HG02938 (cell line): Measurements from ENCODE around the gene ACAP2.

Source experiments
- ATAC-seq: cut with Tn5 transposase; IDR thresholded peaks from one replicate; pipeline ENCODE4 v1.9.1; 2021; ENCODE audit warnings: mild to moderate bottlenecking, moderate library complexity; ENCODE audit not compliant: unreplicated experiment

The ACAP2 gene

GRCh38 chr3:195263193-195263924 lies 179.5 kb downstream of the ACAP2 start:
- ATAC-seq: no peak

- no peak for ATAC-seq
Observed at GRCh38 chr3:195261925-195262324, 180.9 kb downstream of the ACAP2 start.

- peak; percentile 30 for ATAC-seq
Observed at GRCh38 chr3:195260280-195260905, 182.4 kb downstream of the ACAP2 start.

GRCh38 chr3:195259475-195260279 lies 183.1 kb downstream of the ACAP2 start:
- peak; percentile 73 for ATAC-seq

- no peak for ATAC-seq
Observed at GRCh38 chr3:195259154-195259474, 183.7 kb downstream of the ACAP2 start.

GRCh38 chr3:195258449-195259153 lies 184.2 kb downstream of the ACAP2 start:
- ATAC-seq: no peak

GRCh38 chr3:195257454-195258448 lies 185.1 kb downstream of the ACAP2 start:
- ATAC-seq: no peak

GRCh38 chr3:195256639-195257453 lies 186.0 kb downstream of the ACAP2 start:
- ATAC-seq: no peak

GRCh38 chr3:195255571-195256501 lies 187.0 kb downstream of the ACAP2 start:
- ATAC-seq: no peak

GRCh38 chr3:195255176-195255500 lies 187.7 kb downstream of the ACAP2 start:
- no peak for ATAC-seq

GRCh38 chr3:195254454-195255175 lies 188.2 kb downstream of the ACAP2 start:
- ATAC-seq: no peak

- no peak for ATAC-seq
Observed at GRCh38 chr3:195253923-195254432, 188.8 kb downstream of the ACAP2 start.

GRCh38 chr3:195251336-195252065 lies 191.3 kb downstream of the ACAP2 start:
- no peak for ATAC-seq

- no peak for ATAC-seq
Observed at GRCh38 chr3:195250473-195251251, 192.2 kb downstream of the ACAP2 start.

- no peak for ATAC-seq
Observed at GRCh38 chr3:195249858-195250464, 192.9 kb downstream of the ACAP2 start.
